Peyer's patch (tissue), 4 donors: ENCODE measurements around the gene ZSCAN5B. TPM values are rescaled to one million over a fixed set of nuclear protein-coding genes. Genes with fewer than 3 reads are reported as not detected.
A peak's percentile ranks its signal among the peaks of the same experiment; 100 is the strongest.

Source experiments
- DNase-seq, 3 donors: peaks; one replicate each; pipeline ENCODE4 v3.0.0-alpha.2; 2017 to 2019
- H3K27ac ChIP-seq, 4 donors: fragments of 200-600 bp; sonication (generic); one replicate each; pipeline ENCODE4 v1.5.1; 2016 to 2019
- H3K27me3 ChIP-seq, 2 donors: fragments of 200-600 bp; sonication (generic); one replicate each; pipeline ENCODE4 v1.5.1; 2019
- H3K36me3 ChIP-seq, 3 donors: fragments of 200-600 bp; sonication (generic); one replicate each; pipeline ENCODE4 v1.5.1; 2016 to 2019
- H3K4me1 ChIP-seq, 4 donors: fragments of 200-600 bp; sonication (generic); one replicate each; pipeline ENCODE4 v1.5.1; 2016 to 2019
- H3K4me3 ChIP-seq, 4 donors: fragments of 200-600 bp; sonication (generic); 1 replicate in 3 of 4; 2 replicates in 1 of 4; pipeline ENCODE4 v1.5.1; 2016 to 2019; ENCODE audit warnings: mild to moderate bottlenecking in 1 of 4
- H3K9me3 ChIP-seq, 4 donors: fragments of 200-600 bp; sonication (generic); one replicate each; pipeline ENCODE4 v1.5.1; 2016 to 2019; ENCODE audit warnings: mild to moderate bottlenecking in 1 of 4
- POLR2A ChIP-seq, 2 donors: fragments of 450-650 bp; IDR thresholded peaks; one replicate each; pipeline ENCODE4 v1.5.1; 2017; ENCODE audit warnings: antibody characterized with exemption in 2 of 2, mild to moderate bottlenecking in 2 of 2, moderate library complexity in 2 of 2
- total RNA-seq, 4 donors: library from RNA; depleted of rRNA; stranded (reverse); fragments of >200 nt; gene quantifications; one replicate each; pipeline ENCODE4 v1.1.0, GENCODE V29; 2016
- TF ChIP-seq, protein P1 (sequence below), 6 experiments: fragments of 450-650 bp in 4 of 6; fragments of 200-600 bp in 2 of 6; sonication (generic) in 1 of 6; IDR thresholded peaks; one replicate each; pipeline ENCODE4 v1.5.1; 2017 to 2019; ENCODE audit warnings: antibody characterized with exemption in 6 of 6, mild to moderate bottlenecking in 3 of 6, moderate library complexity in 1 of 6

The ZSCAN5B gene
- total RNA-seq, 4 donors from 2014 or later = not detected

DNA sequence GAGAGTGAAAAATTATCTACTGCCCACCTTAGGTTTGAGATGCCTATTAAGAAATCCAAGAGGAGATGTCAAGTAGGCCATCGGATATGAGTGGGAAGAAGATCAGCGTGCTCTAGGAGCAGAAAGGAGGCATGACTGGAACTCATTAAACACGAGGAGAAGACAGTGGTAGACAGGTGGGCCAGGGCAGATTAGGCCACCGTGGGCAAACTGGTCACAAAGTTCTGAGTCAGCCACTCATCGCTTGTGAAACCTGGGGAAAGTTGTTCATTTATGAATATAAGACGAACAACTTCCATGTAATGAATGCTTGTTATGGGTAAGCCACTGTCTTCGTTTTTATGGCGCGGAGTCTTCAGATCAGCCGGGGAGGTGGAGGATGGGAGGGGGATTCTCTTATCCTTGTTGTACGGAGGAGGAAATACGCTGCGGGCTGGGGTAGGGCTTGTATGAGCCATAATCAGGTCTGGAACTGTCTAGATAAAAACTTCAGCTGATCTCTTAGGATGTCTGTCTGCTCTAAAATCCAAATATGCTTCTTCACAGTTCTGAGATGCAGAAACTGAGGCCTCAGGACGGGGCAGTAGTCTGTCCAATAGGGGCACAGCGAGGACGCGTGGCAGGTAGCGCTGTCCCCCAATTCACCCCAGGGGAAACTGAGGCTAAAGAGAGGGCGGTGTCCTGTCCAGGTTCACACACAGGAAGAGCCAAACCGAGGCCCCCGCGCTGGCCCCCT is 57.6 kb downstream of the ZSCAN5B start:
- H3K4me3 ChIP-seq = peak overlapping the region; percentile 50 to 71 (median 62)
- H3K4me1 ChIP-seq = peaks cover 0 to 23% (median 2%) of the 10 kb centered on the region in 4 donors
- no peaks in the 10 kb centered on the region for H3K36me3 ChIP-seq
- no peaks in the 10 kb centered on the region for H3K9me3 ChIP-seq
- no peaks in the 10 kb centered on the region for H3K27me3 ChIP-seq
- DNase-seq = no peak
- TF ChIP-seq POLR2A (IDR thresholded peaks at IDR 0.05) = no peak
- TF ChIP-seq, protein P1, sequence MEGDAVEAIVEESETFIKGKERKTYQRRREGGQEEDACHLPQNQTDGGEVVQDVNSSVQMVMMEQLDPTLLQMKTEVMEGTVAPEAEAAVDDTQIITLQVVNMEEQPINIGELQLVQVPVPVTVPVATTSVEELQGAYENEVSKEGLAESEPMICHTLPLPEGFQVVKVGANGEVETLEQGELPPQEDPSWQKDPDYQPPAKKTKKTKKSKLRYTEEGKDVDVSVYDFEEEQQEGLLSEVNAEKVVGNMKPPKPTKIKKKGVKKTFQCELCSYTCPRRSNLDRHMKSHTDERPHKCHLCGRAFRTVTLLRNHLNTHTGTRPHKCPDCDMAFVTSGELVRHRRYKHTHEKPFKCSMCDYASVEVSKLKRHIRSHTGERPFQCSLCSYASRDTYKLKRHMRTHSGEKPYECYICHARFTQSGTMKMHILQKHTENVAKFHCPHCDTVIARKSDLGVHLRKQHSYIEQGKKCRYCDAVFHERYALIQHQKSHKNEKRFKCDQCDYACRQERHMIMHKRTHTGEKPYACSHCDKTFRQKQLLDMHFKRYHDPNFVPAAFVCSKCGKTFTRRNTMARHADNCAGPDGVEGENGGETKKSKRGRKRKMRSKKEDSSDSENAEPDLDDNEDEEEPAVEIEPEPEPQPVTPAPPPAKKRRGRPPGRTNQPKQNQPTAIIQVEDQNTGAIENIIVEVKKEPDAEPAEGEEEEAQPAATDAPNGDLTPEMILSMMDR (IDR thresholded peaks at IDR 0.05) = no peak
- H3K27ac ChIP-seq = peak overlapping the region; percentile 67 to 86 (median 83)

Other genes with a start within 250 kb of the ZSCAN5B start
- gene NLRP8, start 250.0 kb downstream of the ZSCAN5B start, total RNA-seq = not detected
- gene NLRP5, start 211.0 kb downstream of the ZSCAN5B start, total RNA-seq = not detected
- 10 to 100 TPM; 19.0 to 42.1 (median 26.9) TPM for gene ZNF787, start 76.5 kb downstream of the ZSCAN5B start, total RNA-seq
- gene ZNF444, start 56.5 kb downstream of the ZSCAN5B start, total RNA-seq = 10 to 100 TPM; 22.1 to 49.9 (median 33.2) TPM
- not detected for gene GALP, start 21.8 kb downstream of the ZSCAN5B start, total RNA-seq
- gene ZSCAN5C, start 4.5 kb upstream of the ZSCAN5B start, total RNA-seq = not detected
- not detected for gene EDDM13, start 75.0 kb upstream of the ZSCAN5B start, total RNA-seq
- gene ZSCAN5A, start 117.1 kb upstream of the ZSCAN5B start, total RNA-seq = 10 to 100 TPM; 14.9 to 19.0 (median 15.3) TPM
- 10 to 100 TPM in 1 of 4 donors, 1 to 10 TPM in 3; 1.9 to 10.7 (median 3.0) TPM for gene ZNF582, start 195.8 kb upstream of the ZSCAN5B start, total RNA-seq
- 1 to 10 TPM; 1.3 to 3.6 (median 3.3) TPM for gene ZNF583, start 206.5 kb upstream of the ZSCAN5B start, total RNA-seq